Measurements from ENCODE around the gene ING2. TPM values are rescaled to one million over a fixed set of nuclear protein-coding genes. Genes with fewer than 3 reads are reported as not detected.

Gene ING2
- polyA plus RNA-seq, 1 donor from 2014 or later, result 27.2 TPM

DNA sequence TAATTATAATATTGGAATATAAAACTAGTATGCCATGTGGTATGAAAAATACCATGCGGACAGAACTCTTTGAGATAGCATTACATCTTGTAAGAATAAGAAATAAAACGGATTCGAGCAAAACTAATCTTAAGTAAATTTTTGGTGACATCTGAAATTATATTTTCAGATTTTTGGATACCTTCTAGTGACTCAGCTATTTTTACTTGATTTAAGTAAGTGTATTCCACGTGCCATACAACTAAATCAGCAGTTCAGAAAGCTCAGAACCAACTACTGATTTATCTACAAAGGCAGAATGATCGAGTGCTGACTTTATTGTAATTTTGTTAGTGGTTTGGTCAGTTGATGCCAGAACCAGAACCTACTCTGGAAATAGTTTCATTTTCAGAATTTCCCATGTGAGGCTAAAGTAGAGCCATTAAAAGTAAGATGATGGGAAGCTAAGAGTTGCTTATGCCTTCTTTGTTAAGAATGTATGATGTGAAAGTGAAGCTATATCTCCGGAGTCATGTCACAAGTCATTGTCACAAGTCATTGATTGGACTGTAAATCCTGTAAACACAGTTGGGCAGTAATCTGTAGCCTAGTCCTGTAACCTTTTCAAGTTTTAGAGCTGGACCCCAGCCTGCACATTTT lies 4.0 kb downstream of the ING2 start:
- no peak overlapping the region for H3K4me3 ChIP-seq (ENCODE audit: low read length)
- peaks cover 22% of the 10 kb centered on the region for H3K79me2 ChIP-seq (replicated peaks; ENCODE audit: insufficient read depth, low read length)
- H4K20me1 ChIP-seq (ENCODE audit: insufficient read depth), result no peaks in the 10 kb centered on the region
- no peak overlapping the region for H3K9ac ChIP-seq (ENCODE audit: low read length)
- no peak overlapping the region for H2AFZ ChIP-seq (ENCODE audit: low read depth, low read length)
- H3K4me2 ChIP-seq (ENCODE audit: low read length), result no peak overlapping the region
- no peak overlapping the region for H3K27ac ChIP-seq (ENCODE audit: low read length)
- peaks cover 15% of the 10 kb centered on the region for H3K36me3 ChIP-seq (ENCODE audit: insufficient read depth, low read length)
- H3K9me3 ChIP-seq (ENCODE audit: low read length), result no peaks in the 10 kb centered on the region
- TF ChIP-seq, protein P1, sequence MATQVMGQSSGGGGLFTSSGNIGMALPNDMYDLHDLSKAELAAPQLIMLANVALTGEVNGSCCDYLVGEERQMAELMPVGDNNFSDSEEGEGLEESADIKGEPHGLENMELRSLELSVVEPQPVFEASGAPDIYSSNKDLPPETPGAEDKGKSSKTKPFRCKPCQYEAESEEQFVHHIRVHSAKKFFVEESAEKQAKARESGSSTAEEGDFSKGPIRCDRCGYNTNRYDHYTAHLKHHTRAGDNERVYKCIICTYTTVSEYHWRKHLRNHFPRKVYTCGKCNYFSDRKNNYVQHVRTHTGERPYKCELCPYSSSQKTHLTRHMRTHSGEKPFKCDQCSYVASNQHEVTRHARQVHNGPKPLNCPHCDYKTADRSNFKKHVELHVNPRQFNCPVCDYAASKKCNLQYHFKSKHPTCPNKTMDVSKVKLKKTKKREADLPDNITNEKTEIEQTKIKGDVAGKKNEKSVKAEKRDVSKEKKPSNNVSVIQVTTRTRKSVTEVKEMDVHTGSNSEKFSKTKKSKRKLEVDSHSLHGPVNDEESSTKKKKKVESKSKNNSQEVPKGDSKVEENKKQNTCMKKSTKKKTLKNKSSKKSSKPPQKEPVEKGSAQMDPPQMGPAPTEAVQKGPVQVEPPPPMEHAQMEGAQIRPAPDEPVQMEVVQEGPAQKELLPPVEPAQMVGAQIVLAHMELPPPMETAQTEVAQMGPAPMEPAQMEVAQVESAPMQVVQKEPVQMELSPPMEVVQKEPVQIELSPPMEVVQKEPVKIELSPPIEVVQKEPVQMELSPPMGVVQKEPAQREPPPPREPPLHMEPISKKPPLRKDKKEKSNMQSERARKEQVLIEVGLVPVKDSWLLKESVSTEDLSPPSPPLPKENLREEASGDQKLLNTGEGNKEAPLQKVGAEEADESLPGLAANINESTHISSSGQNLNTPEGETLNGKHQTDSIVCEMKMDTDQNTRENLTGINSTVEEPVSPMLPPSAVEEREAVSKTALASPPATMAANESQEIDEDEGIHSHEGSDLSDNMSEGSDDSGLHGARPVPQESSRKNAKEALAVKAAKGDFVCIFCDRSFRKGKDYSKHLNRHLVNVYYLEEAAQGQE (IDR thresholded peaks at IDR 0.05; ENCODE audit: borderline replicate concordance), result no peak
- no peak for TF ChIP-seq POLR2AphosphoS5 (IDR thresholded peaks at IDR 0.05)
- H3K9me2 ChIP-seq (ENCODE audit: insufficient read depth, low read length), result no peaks in the 10 kb centered on the region
- H3F3A ChIP-seq (ENCODE audit: insufficient read depth, low read length, poor library complexity, severe bottlenecking), result peaks cover 5% of the 10 kb centered on the region
- no peaks in the 10 kb centered on the region for H3K27me3 ChIP-seq (ENCODE audit: insufficient read depth, low read depth, low read length)

DNA sequence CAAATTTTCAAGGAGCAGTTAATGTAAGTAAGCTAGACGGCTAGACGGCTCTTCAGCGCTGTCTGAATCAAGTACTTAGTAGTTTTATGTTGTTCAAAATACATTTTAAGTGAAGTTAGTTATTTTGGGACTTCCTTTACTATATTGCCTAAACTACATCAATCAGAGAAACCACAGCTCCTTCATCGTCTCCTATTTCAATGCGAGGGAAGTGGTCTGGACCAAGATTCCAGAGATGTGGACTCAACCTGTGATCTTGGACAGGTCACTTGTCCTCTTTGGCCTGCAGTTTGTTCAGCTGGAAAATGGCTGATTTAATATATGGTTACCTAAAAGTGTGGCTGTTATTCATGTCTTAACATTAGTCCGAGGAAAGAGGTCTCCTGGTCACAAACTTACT lies 10.6 kb downstream of the ING2 start:
- Histone ChIP-seq H3F3A (ENCODE audit: insufficient read depth, low read length, poor library complexity, severe bottlenecking) (no peaks in the 10 kb centered on the region), H3K27ac (ENCODE audit: low read length) (no peak overlapping the region), H2AFZ (ENCODE audit: low read depth, low read length) (no peak overlapping the region), H3K9ac (ENCODE audit: low read length) (no peak overlapping the region), H4K20me1 (ENCODE audit: insufficient read depth) (no peaks in the 10 kb centered on the region), H3K4me2 (ENCODE audit: low read length) (no peak overlapping the region), H3K4me3 (ENCODE audit: low read length) (no peak overlapping the region), H3K79me2 (replicated peaks; ENCODE audit: insufficient read depth, low read length) (no peaks in the 10 kb centered on the region), H3K27me3 (ENCODE audit: insufficient read depth, low read depth, low read length) (no peaks in the 10 kb centered on the region), H3K9me2 (ENCODE audit: insufficient read depth, low read length) (no peaks in the 10 kb centered on the region), H3K36me3 (ENCODE audit: insufficient read depth, low read length) (peaks cover 12% of the 10 kb centered on the region), H3K9me3 (ENCODE audit: low read length) (no peaks in the 10 kb centered on the region)
- TF ChIP-seq, protein P2, sequence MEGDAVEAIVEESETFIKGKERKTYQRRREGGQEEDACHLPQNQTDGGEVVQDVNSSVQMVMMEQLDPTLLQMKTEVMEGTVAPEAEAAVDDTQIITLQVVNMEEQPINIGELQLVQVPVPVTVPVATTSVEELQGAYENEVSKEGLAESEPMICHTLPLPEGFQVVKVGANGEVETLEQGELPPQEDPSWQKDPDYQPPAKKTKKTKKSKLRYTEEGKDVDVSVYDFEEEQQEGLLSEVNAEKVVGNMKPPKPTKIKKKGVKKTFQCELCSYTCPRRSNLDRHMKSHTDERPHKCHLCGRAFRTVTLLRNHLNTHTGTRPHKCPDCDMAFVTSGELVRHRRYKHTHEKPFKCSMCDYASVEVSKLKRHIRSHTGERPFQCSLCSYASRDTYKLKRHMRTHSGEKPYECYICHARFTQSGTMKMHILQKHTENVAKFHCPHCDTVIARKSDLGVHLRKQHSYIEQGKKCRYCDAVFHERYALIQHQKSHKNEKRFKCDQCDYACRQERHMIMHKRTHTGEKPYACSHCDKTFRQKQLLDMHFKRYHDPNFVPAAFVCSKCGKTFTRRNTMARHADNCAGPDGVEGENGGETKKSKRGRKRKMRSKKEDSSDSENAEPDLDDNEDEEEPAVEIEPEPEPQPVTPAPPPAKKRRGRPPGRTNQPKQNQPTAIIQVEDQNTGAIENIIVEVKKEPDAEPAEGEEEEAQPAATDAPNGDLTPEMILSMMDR (IDR thresholded peaks at IDR 0.05; ENCODE audit: poor library complexity, severe bottlenecking), result no peak
- no peak for TF ChIP-seq EZH2 (IDR thresholded peaks at IDR 0.05; ENCODE audit: borderline replicate concordance, insufficient read depth, low read length, poor library complexity, severe bottlenecking)
- no peak for TF ChIP-seq POLR2AphosphoS5 (IDR thresholded peaks at IDR 0.05)
- no peak for TF ChIP-seq RAD21 (conservative IDR thresholded peaks at IDR 0.05)
- no peak for TF ChIP-seq SMC3 (conservative IDR thresholded peaks at IDR 0.05; ENCODE audit: poor library complexity)
- TF ChIP-seq MXI1 (conservative IDR thresholded peaks at IDR 0.05; ENCODE audit: poor library complexity, severe bottlenecking), result no peak
- TF ChIP-seq TAF1 (IDR thresholded peaks at IDR 0.05; ENCODE audit: low read depth), result no peak
- no peak for TF ChIP-seq EP300 (conservative IDR thresholded peaks at IDR 0.05; ENCODE audit: poor library complexity, severe bottlenecking)
